Measurements from ENCODE around the gene NDE1.

DNA sequence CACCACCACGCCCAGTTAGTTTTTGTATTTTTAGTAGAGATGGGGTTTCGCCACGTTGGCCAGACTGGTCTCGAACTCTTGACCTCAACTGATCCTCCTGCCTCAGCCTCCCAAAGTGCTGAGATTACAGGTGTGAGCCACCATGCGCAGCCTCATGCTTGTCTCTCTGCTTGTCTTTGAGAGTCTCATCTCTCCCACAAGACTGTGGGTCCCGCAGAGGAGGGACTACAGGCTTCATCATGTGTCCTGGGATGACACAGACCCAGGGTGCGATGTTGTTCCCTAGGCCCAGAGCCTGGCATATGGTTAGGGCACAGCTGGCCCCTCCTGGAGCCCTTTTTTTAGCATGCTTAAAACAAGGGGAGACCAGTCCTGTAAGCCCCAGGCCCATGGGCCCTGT, 101.9 kb downstream of the NDE1 start:
- TF ChIP-seq, protein P1, sequence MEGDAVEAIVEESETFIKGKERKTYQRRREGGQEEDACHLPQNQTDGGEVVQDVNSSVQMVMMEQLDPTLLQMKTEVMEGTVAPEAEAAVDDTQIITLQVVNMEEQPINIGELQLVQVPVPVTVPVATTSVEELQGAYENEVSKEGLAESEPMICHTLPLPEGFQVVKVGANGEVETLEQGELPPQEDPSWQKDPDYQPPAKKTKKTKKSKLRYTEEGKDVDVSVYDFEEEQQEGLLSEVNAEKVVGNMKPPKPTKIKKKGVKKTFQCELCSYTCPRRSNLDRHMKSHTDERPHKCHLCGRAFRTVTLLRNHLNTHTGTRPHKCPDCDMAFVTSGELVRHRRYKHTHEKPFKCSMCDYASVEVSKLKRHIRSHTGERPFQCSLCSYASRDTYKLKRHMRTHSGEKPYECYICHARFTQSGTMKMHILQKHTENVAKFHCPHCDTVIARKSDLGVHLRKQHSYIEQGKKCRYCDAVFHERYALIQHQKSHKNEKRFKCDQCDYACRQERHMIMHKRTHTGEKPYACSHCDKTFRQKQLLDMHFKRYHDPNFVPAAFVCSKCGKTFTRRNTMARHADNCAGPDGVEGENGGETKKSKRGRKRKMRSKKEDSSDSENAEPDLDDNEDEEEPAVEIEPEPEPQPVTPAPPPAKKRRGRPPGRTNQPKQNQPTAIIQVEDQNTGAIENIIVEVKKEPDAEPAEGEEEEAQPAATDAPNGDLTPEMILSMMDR (IDR thresholded peaks at IDR 0.05) = no peak
- no peak for TF ChIP-seq POLR2A (IDR thresholded peaks at IDR 0.05; ENCODE audit: low read depth)

Measured in esophagus muscularis mucosa (tissue), 3 donors.